ENCODE results near the gene LRRC74A.
"Not testable (repeated sequence)": the region's sequence is repeated elsewhere in the genome, so short reads cannot be mapped to it uniquely, and the experiment has no call there.

LRRC74A gene

GRCh38 chr14:76882651-76883050 lies 56.4 kb downstream of the LRRC74A start:
- Histone ChIP-seq H3K4me3 (ENCODE audit: low read length) (no peak overlapping the region), H3K9ac (ENCODE audit: low read length) (no peak overlapping the region), H3K27me3 (ENCODE audit: control insufficient read depth, insufficient read depth, low read length) (no peaks in the 10 kb centered on the region), H3K36me3 (ENCODE audit: control insufficient read depth, insufficient read depth, low read length) (no peaks in the 10 kb centered on the region), H3K9me3 (ENCODE audit: control insufficient read depth, low read length) (no peaks in the 10 kb centered on the region), H3K4me1 (ENCODE audit: control insufficient read depth, insufficient read depth, low read length) (no peaks in the 10 kb centered on the region)

GRCh38 chr14:76883447-76883846 lies 57.2 kb downstream of the LRRC74A start:
- no peaks in the 10 kb centered on the region for H3K36me3 ChIP-seq (ENCODE audit: control insufficient read depth, insufficient read depth, low read length)
- no peak overlapping the region for H3K9ac ChIP-seq (ENCODE audit: low read length)
- H3K27me3 ChIP-seq (ENCODE audit: control insufficient read depth, insufficient read depth, low read length): no peaks in the 10 kb centered on the region
- H3K4me3 ChIP-seq (ENCODE audit: low read length): no peak overlapping the region
- no peaks in the 10 kb centered on the region for H3K9me3 ChIP-seq (ENCODE audit: control insufficient read depth, low read length)
- no peaks in the 10 kb centered on the region for H3K4me1 ChIP-seq (ENCODE audit: control insufficient read depth, insufficient read depth, low read length)

- Histone ChIP-seq H3K36me3 (ENCODE audit: control insufficient read depth, insufficient read depth, low read length) (no peaks in the 10 kb centered on the region), H3K9ac (ENCODE audit: low read length) (no peak overlapping the region), H3K4me3 (ENCODE audit: low read length) (no peak overlapping the region), H3K27me3 (ENCODE audit: control insufficient read depth, insufficient read depth, low read length) (no peaks in the 10 kb centered on the region), H3K4me1 (ENCODE audit: control insufficient read depth, insufficient read depth, low read length) (no peaks in the 10 kb centered on the region), H3K9me3 (ENCODE audit: control insufficient read depth, low read length) (no peaks in the 10 kb centered on the region)
Measured at GRCh38 chr14:76884394-76884793, 58.2 kb downstream of the LRRC74A start.

GRCh38 chr14:76884853-76885276 lies 58.7 kb downstream of the LRRC74A start:
- Histone ChIP-seq H3K4me1 (ENCODE audit: control insufficient read depth, insufficient read depth, low read length) (no peaks in the 10 kb centered on the region), H3K27me3 (ENCODE audit: control insufficient read depth, insufficient read depth, low read length) (no peaks in the 10 kb centered on the region)

GRCh38 chr14:76887191-76887590 lies 61.0 kb downstream of the LRRC74A start:
- H3K9me3 ChIP-seq (ENCODE audit: control insufficient read depth, low read length): no peaks in the 10 kb centered on the region
- H3K27me3 ChIP-seq (ENCODE audit: control insufficient read depth, insufficient read depth, low read length): no peaks in the 10 kb centered on the region
- no peak overlapping the region for H3K9ac ChIP-seq (ENCODE audit: low read length)
- no peaks in the 10 kb centered on the region for H3K36me3 ChIP-seq (ENCODE audit: control insufficient read depth, insufficient read depth, low read length)
- no peak overlapping the region for H3K4me3 ChIP-seq (ENCODE audit: low read length)
- no peaks in the 10 kb centered on the region for H3K4me1 ChIP-seq (ENCODE audit: control insufficient read depth, insufficient read depth, low read length)

More at GRCh38 chr14:76884853-76885276, 58.7 kb downstream of the LRRC74A start:
- H3K9me3 ChIP-seq (ENCODE audit: control insufficient read depth, low read length): no peaks in the 10 kb centered on the region
- no peak overlapping the region for H3K9ac ChIP-seq (ENCODE audit: low read length)
- H3K4me3 ChIP-seq (ENCODE audit: low read length): no peak overlapping the region
- no peaks in the 10 kb centered on the region for H3K36me3 ChIP-seq (ENCODE audit: control insufficient read depth, insufficient read depth, low read length)

- H3K9me3 ChIP-seq (ENCODE audit: control insufficient read depth, low read length): no peaks in the 10 kb centered on the region
- no peaks in the 10 kb centered on the region for H3K27me3 ChIP-seq (ENCODE audit: control insufficient read depth, insufficient read depth, low read length)
- no peak overlapping the region for H3K4me3 ChIP-seq (ENCODE audit: low read length)
- H3K4me1 ChIP-seq (ENCODE audit: control insufficient read depth, insufficient read depth, low read length): no peaks in the 10 kb centered on the region
- no peak overlapping the region for H3K9ac ChIP-seq (ENCODE audit: low read length)
- H3K36me3 ChIP-seq (ENCODE audit: control insufficient read depth, insufficient read depth, low read length): no peaks in the 10 kb centered on the region
Measured at GRCh38 chr14:76891391-76891790, 65.2 kb downstream of the LRRC74A start.

- Histone ChIP-seq H3K27me3 (ENCODE audit: control insufficient read depth, insufficient read depth, low read length) (no peaks in the 10 kb centered on the region), H3K36me3 (ENCODE audit: control insufficient read depth, insufficient read depth, low read length) (no peaks in the 10 kb centered on the region), H3K4me3 (ENCODE audit: low read length) (no peak overlapping the region), H3K9me3 (ENCODE audit: control insufficient read depth, low read length) (no peaks in the 10 kb centered on the region), H3K4me1 (ENCODE audit: control insufficient read depth, insufficient read depth, low read length) (no peaks in the 10 kb centered on the region), H3K9ac (ENCODE audit: low read length) (no peak overlapping the region)
Measured at GRCh38 chr14:76894308-76894707, 68.1 kb downstream of the LRRC74A start.

GRCh38 chr14:76898006-76898405 lies 71.8 kb downstream of the LRRC74A start:
- not testable (repeated sequence) for H3K9ac ChIP-seq (ENCODE audit: low read length); H3K4me1 ChIP-seq (ENCODE audit: control insufficient read depth, insufficient read depth, low read length); H3K36me3 ChIP-seq (ENCODE audit: control insufficient read depth, insufficient read depth, low read length); H3K4me3 ChIP-seq (ENCODE audit: low read length); H3K9me3 ChIP-seq (ENCODE audit: control insufficient read depth, low read length); H3K27me3 ChIP-seq (ENCODE audit: control insufficient read depth, insufficient read depth, low read length)

- no peaks in the 10 kb centered on the region for H3K36me3 ChIP-seq (ENCODE audit: control insufficient read depth, insufficient read depth, low read length)
- no peaks in the 10 kb centered on the region for H3K27me3 ChIP-seq (ENCODE audit: control insufficient read depth, insufficient read depth, low read length)
- no peak overlapping the region for H3K4me3 ChIP-seq (ENCODE audit: low read length)
- H3K9ac ChIP-seq (ENCODE audit: low read length): no peak overlapping the region
- H3K9me3 ChIP-seq (ENCODE audit: control insufficient read depth, low read length): no peaks in the 10 kb centered on the region
- H3K4me1 ChIP-seq (ENCODE audit: control insufficient read depth, insufficient read depth, low read length): peaks cover 9% of the 10 kb centered on the region
Measured at GRCh38 chr14:76900682-76901081, 74.5 kb downstream of the LRRC74A start.

- Histone ChIP-seq H3K27me3 (ENCODE audit: control insufficient read depth, insufficient read depth, low read length) (no peaks in the 10 kb centered on the region), H3K4me1 (ENCODE audit: control insufficient read depth, insufficient read depth, low read length) (peaks cover 9% of the 10 kb centered on the region), H3K9ac (ENCODE audit: low read length) (no peak overlapping the region), H3K4me3 (ENCODE audit: low read length) (no peak overlapping the region), H3K36me3 (ENCODE audit: control insufficient read depth, insufficient read depth, low read length) (no peaks in the 10 kb centered on the region), H3K9me3 (ENCODE audit: control insufficient read depth, low read length) (no peaks in the 10 kb centered on the region)
Measured at GRCh38 chr14:76901171-76902055, 75.2 kb downstream of the LRRC74A start.

GRCh38 chr14:76902591-76902990 lies 76.4 kb downstream of the LRRC74A start:
- Histone ChIP-seq H3K27me3 (ENCODE audit: control insufficient read depth, insufficient read depth, low read length) (no peaks in the 10 kb centered on the region), H3K9ac (ENCODE audit: low read length) (no peak overlapping the region), H3K9me3 (ENCODE audit: control insufficient read depth, low read length) (no peaks in the 10 kb centered on the region), H3K4me3 (ENCODE audit: low read length) (no peak overlapping the region), H3K36me3 (ENCODE audit: control insufficient read depth, insufficient read depth, low read length) (no peaks in the 10 kb centered on the region), H3K4me1 (ENCODE audit: control insufficient read depth, insufficient read depth, low read length) (peaks cover 9% of the 10 kb centered on the region)

- Histone ChIP-seq H3K36me3 (ENCODE audit: control insufficient read depth, insufficient read depth, low read length) (no peaks in the 10 kb centered on the region), H3K9ac (ENCODE audit: low read length) (peak overlapping the region; percentile 33), H3K4me1 (ENCODE audit: control insufficient read depth, insufficient read depth, low read length) (peaks cover 9% of the 10 kb centered on the region)
Measured at GRCh38 chr14:76904100-76904739, 78.0 kb downstream of the LRRC74A start.

More at GRCh38 chr14:76904100-76904739, 78.0 kb downstream of the LRRC74A start:
- Histone ChIP-seq H3K9me3 (ENCODE audit: control insufficient read depth, low read length) (no peaks in the 10 kb centered on the region), H3K27me3 (ENCODE audit: control insufficient read depth, insufficient read depth, low read length) (no peaks in the 10 kb centered on the region), H3K4me3 (ENCODE audit: low read length) (no peak overlapping the region)

Data from mucosa of stomach (tissue), 1 donor.